Endodermal cell (in vitro differentiated cells): ENCODE results near the gene MRPL51. TPM values are rescaled to one million over a fixed set of nuclear protein-coding genes. Genes with fewer than 3 reads are reported as not detected.
"Not testable (repeated sequence)": the region's sequence is repeated elsewhere in the genome, so short reads cannot be mapped to it uniquely, and the experiment has no call there.

ENCODE experiments used
- DNase-seq: peaks from one replicate; pipeline ENCODE4 v3.0.0-alpha.2; 2017
- H3K27ac ChIP-seq: 2 replicates; pipeline ENCODE4 v1.5.1; 2013; ENCODE audit warnings: mild to moderate bottlenecking, low read depth, low read length, moderate library complexity
- H3K27me3 ChIP-seq: 2 replicates; pipeline ENCODE4 v1.6.1; 2013; ENCODE audit warnings: mild to moderate bottlenecking, low read length, moderate library complexity; ENCODE audit not compliant: insufficient read depth, control insufficient read depth, poor library complexity, severe bottlenecking
- H3K36me3 ChIP-seq: 2 replicates; pipeline ENCODE4 v1.7.0; 2013; ENCODE audit warnings: mild to moderate bottlenecking, low read length, moderate library complexity; ENCODE audit not compliant: control insufficient read depth, insufficient read depth
- H3K4me1 ChIP-seq: one replicate; pipeline ENCODE4 v1.7.0; 2013; ENCODE audit warnings: low read length; ENCODE audit not compliant: control insufficient read depth, insufficient read depth
- H3K4me3 ChIP-seq: 2 replicates; pipeline ENCODE4 v1.5.1; 2013; ENCODE audit warnings: mild to moderate bottlenecking, low read length, moderate library complexity
- H3K9ac ChIP-seq: 2 replicates; pipeline ENCODE4 v1.6.1; 2013; ENCODE audit warnings: mild to moderate bottlenecking, low read length, moderate library complexity; ENCODE audit not compliant: poor library complexity, severe bottlenecking; ENCODE audit errors: extremely low read depth
- H3K9me3 ChIP-seq: 2 replicates; pipeline ENCODE4 v1.6.1; 2013; ENCODE audit warnings: mild to moderate bottlenecking, low read length, moderate library complexity; ENCODE audit not compliant: control insufficient read depth
- H3K27ac Mint-ChIP-seq: 2 replicates; pipeline ENCODE4 v1.8.0; 2020; ENCODE audit warnings: mixed read lengths
- H3K27me3 Mint-ChIP-seq: 2 replicates; pipeline ENCODE4 v1.8.0; 2021; ENCODE audit warnings: mild to moderate bottlenecking, mixed read lengths; ENCODE audit not compliant: insufficient read depth
- H3K36me3 Mint-ChIP-seq: 2 replicates; pipeline ENCODE4 v1.8.0; 2020; ENCODE audit warnings: low read depth, mixed read lengths
- H3K4me1 Mint-ChIP-seq: 2 replicates; pipeline ENCODE4 v1.8.0; 2020; ENCODE audit warnings: mixed read lengths
- H3K4me3 Mint-ChIP-seq: 2 replicates; pipeline ENCODE4 v1.8.0; 2020; ENCODE audit warnings: mild to moderate bottlenecking, moderate library complexity, mixed read lengths
- H3K9me3 Mint-ChIP-seq: 2 replicates; pipeline ENCODE4 v1.8.0; 2020; ENCODE audit warnings: mild to moderate bottlenecking, mixed read lengths
- WGBS, 2 experiments: methylation state at CpG; one replicate each; pipeline versions ENCODE4 v1.1.5 to v1.1.7; 2013; ENCODE audit warnings: missing lambda C conversion rate in 2 of 2, mixed read lengths in 1 of 2; ENCODE audit not compliant: insufficient coverage in 1 of 2, insufficient read length in 1 of 2; 5-methylcytosine and 5-hydroxymethylcytosine counted together
- total RNA-seq, 2 donors: library from RNA; stranded (reverse); fragmentation: NEBNext Ultra II Directional in 1 of 2; extraction: Animal tissue kit (Norgen Biotek cat#: 25700) in 1 of 2; gene quantifications; 2 replicates in 1 of 2; 3 replicates in 1 of 2; pipeline ENCODE4 v1.2.1, GENCODE V29; 2021
- TF ChIP-seq, protein P1 (sequence below): fragments of 200-600 bp; sonication (generic); conservative IDR thresholded peaks from 2 replicates; pipeline ENCODE4 v1.5.0; 2021; ENCODE audit warnings: antibody characterized with exemption, mild to moderate bottlenecking

Gene MRPL51
- total RNA-seq, 2 donors from 2014 or later, result 196 to 450 TPM

DNA sequence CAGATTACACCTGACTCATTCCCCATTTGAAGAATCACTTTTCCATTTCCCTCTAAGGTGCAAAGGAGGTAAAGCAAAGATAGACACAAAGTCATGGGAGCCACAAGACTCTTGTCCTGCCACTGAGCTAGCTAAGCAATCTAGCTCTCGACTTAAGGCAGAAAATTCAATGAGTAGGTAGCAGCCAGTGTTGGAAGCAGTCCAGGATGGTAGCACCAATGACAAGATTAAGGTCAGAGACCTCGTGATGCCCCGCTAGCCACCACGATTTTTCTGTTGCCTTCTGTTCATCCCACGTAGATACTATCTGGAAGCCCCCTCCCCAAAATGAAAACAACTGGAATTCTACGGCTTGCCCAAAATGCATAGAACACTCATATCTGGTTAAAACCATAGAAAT, 24.0 kb downstream of the MRPL51 start:
- peaks cover 31% of the 10 kb centered on the region for H3K36me3 Mint-ChIP-seq
- DNase-seq, result no peak
- H3K27me3 ChIP-seq, result no peaks in the 10 kb centered on the region
- no peaks in the 10 kb centered on the region for H3K4me1 ChIP-seq
- H3K9me3 ChIP-seq, result no peaks in the 10 kb centered on the region
- 92 to 100% methylated on average over 1 to 6 of the region's 6 CpGs for WGBS, 2 experiments
- H3K4me1 Mint-ChIP-seq, result peaks cover 15% of the 10 kb centered on the region
- H3K9ac ChIP-seq, result no peak overlapping the region
- TF ChIP-seq, protein P1, sequence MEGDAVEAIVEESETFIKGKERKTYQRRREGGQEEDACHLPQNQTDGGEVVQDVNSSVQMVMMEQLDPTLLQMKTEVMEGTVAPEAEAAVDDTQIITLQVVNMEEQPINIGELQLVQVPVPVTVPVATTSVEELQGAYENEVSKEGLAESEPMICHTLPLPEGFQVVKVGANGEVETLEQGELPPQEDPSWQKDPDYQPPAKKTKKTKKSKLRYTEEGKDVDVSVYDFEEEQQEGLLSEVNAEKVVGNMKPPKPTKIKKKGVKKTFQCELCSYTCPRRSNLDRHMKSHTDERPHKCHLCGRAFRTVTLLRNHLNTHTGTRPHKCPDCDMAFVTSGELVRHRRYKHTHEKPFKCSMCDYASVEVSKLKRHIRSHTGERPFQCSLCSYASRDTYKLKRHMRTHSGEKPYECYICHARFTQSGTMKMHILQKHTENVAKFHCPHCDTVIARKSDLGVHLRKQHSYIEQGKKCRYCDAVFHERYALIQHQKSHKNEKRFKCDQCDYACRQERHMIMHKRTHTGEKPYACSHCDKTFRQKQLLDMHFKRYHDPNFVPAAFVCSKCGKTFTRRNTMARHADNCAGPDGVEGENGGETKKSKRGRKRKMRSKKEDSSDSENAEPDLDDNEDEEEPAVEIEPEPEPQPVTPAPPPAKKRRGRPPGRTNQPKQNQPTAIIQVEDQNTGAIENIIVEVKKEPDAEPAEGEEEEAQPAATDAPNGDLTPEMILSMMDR, result no peak
- no peak overlapping the region for H3K27ac Mint-ChIP-seq
- H3K4me3 ChIP-seq, result peak overlapping the region; percentile 85
- H3K27me3 Mint-ChIP-seq, result peaks cover 14% of the 10 kb centered on the region
- H3K9me3 Mint-ChIP-seq, result no peaks in the 10 kb centered on the region
- no peak overlapping the region for H3K27ac ChIP-seq
- H3K4me3 Mint-ChIP-seq, result peak overlapping the region; percentile 76
- H3K36me3 ChIP-seq, result peaks cover 15% of the 10 kb centered on the region

DNA sequence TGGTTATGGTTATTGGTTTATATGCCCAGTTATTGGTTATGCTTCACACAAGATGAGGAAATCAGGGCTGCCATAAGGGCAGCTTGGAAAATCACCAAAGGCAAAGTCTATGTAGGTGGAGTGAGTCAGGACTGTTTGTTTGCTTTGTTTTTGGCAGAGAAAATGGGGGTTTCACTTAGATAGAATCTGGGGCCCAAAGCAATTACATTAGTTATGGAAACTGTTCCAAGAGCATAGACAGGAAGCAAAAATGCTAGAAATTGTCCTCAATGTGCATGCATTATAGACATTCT, 24.8 kb downstream of the MRPL51 start:
- no peak overlapping the region for H3K4me3 Mint-ChIP-seq
- H3K9ac ChIP-seq, result no peak overlapping the region
- TF ChIP-seq, protein P1, result no peak
- DNase-seq, result no peak
- no peaks in the 10 kb centered on the region for H3K9me3 ChIP-seq
- no peaks in the 10 kb centered on the region for H3K27me3 ChIP-seq
- no peak overlapping the region for H3K27ac Mint-ChIP-seq
- H3K27ac ChIP-seq, result no peak overlapping the region
- peaks cover 14% of the 10 kb centered on the region for H3K27me3 Mint-ChIP-seq
- peaks cover 15% of the 10 kb centered on the region for H3K4me1 Mint-ChIP-seq
- H3K36me3 ChIP-seq, result peaks cover 20% of the 10 kb centered on the region
- no peak overlapping the region for H3K4me3 ChIP-seq
- peaks cover 38% of the 10 kb centered on the region for H3K36me3 Mint-ChIP-seq
- H3K4me1 ChIP-seq, result no peaks in the 10 kb centered on the region
- H3K9me3 Mint-ChIP-seq, result no peaks in the 10 kb centered on the region

DNA sequence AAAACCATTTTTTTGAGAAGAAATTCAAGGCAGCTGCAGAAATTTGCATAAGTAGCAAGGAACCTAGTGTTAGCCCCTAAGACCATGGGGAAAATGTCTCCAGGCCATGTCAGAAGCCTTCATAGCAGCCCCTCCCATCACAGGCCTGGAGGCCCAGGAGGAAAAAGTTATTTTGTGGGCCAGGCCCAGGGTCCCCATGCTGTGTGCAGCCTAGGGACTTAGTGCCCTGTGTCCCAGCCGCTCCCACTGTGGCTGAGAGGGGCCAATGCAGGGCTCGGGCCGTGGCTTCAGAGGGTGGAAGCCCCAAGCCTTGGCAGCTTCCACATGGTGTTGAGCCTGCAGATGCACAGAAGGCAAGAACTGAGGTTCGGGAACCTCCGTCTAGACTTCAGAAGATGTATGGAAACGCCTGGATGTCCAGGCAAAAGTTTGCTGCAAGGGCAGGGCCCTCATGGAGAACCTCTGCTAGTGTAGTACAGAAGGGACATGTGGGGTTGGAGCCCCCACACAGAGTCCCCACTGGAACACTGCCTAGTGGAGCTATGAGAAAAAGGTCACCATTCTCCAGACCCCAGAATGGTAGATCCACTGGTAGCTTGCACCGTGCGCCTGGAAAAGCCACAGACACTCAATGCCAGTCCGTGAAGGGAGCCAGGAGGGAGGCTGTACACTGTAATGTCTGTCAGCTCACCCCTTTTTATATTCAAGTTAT, 25.3 kb downstream of the MRPL51 start:
- Mint-ChIP-seq H3K4me1 (peaks cover 15% of the 10 kb centered on the region), H3K36me3 (peaks cover 42% of the 10 kb centered on the region), H3K27me3 (peaks cover 13% of the 10 kb centered on the region)
- H3K9ac ChIP-seq, H3K4me1 ChIP-seq, DNase-seq, H3K4me3 ChIP-seq, H3K4me3 Mint-ChIP-seq, H3K27ac ChIP-seq, H3K27me3 ChIP-seq, H3K9me3 Mint-ChIP-seq, H3K9me3 ChIP-seq, H3K27ac Mint-ChIP-seq: not testable (repeated sequence)
- peaks cover 20% of the 10 kb centered on the region for H3K36me3 ChIP-seq
- WGBS, 2 experiments, result 92 to 94% methylated on average over 9 of the region's 9 CpGs

DNA sequence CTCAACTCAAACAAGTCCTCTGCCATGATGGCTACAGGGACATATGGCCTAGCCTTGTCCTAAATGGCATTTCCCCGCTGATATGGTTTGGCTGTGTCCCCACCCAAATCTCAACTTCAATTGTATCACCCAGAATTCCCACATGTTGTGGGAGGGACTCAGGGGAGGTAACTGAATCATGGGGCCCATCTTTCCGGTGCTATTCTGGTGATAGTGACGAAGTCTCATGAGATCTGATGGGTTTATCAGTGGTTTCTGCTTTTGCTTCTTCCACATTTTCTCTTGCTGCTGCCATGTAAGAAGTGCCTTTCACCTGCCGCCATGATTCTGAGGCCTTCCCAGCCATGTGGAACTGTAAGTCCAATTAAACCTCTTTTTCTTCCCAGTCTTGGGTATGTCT, 26.3 kb downstream of the MRPL51 start:
- not testable (repeated sequence) for H3K4me1 ChIP-seq, H3K4me3 ChIP-seq, H3K4me3 Mint-ChIP-seq, H3K27ac Mint-ChIP-seq, H3K9ac ChIP-seq, H3K9me3 Mint-ChIP-seq, H3K9me3 ChIP-seq, H3K27me3 Mint-ChIP-seq, H3K27me3 ChIP-seq, H3K27ac ChIP-seq, DNase-seq
- WGBS, 2 experiments, result 90 to 91% methylated on average over 2 to 4 of the region's 4 CpGs
- Mint-ChIP-seq H3K36me3 (peaks cover 51% of the 10 kb centered on the region), H3K4me1 (peaks cover 15% of the 10 kb centered on the region)
- H3K36me3 ChIP-seq, result peaks cover 27% of the 10 kb centered on the region
